Endometrial microvascular endothelial cells (primary cell): Measurements from ENCODE around the gene AKAP8L. TPM values are rescaled to one million over a fixed set of nuclear protein-coding genes. Genes with fewer than 3 reads are reported as not detected.
"Not testable (repeated sequence)": the region's sequence is repeated elsewhere in the genome, so short reads cannot be mapped to it uniquely, and the experiment has no call there.

Experiments used
- in situ Hi-C: cut with HindIII; loops from 2 replicates; pipeline ENCODE4 v1.10.0; 2017; ENCODE audit warnings: low sequenced_read_pairs, low pct_unique_long_range_greater_than_20kb; ENCODE audit errors: inconsistent ontology term
- total RNA-seq: library from RNA; depleted of rRNA; stranded (reverse); fragments of >200 nt; gene quantifications from one replicate; pipeline ENCODE4 v1.2.3, GENCODE V29; 2015; ENCODE audit errors: inconsistent ontology term

AKAP8L gene
- total RNA-seq, 1 donor from 2014 or later = 45.8 TPM

DNA sequence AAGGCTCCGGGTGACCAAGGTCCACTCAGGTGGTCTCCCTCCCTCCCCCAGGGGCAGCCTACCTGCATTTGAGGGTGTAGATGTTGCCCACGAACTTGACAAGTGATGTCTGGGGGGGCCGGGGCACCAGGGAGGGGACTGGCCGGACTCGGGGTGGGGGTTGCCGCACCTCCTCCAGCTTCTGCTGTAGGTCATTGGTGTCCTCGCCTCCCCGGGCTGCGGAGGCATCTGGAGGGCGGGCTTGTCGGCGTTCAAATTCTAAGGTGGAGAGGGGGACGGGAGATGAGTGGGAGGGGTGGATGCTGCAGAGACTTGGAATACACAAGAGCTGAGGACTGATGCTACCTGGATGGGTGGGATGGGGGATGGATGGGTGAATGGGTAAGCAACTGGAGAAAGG is 5.3 kb upstream of the AKAP8L start:
- in situ Hi-C loops = no loop called here

DNA sequence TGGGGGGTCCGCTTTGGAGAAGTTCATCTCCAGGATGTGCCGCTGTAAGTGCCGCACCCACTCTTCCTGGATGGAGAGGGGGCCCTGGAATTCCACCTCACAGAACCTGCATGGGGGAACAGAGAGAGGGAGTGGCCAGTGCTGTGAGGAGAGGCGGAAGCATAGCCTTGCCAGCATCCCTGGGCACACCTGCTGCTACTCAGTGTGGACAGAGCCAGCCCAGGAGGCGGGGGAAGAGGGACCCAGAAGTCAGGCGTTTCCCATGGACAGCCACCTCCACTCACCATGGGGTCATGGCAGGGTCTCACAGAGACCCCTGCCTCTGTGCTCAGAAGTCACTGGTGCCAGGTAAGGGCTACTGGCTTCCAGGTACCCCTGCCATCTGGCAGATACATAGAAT is 4.3 kb upstream of the AKAP8L start:
- in situ Hi-C loops = no loop called here

DNA sequence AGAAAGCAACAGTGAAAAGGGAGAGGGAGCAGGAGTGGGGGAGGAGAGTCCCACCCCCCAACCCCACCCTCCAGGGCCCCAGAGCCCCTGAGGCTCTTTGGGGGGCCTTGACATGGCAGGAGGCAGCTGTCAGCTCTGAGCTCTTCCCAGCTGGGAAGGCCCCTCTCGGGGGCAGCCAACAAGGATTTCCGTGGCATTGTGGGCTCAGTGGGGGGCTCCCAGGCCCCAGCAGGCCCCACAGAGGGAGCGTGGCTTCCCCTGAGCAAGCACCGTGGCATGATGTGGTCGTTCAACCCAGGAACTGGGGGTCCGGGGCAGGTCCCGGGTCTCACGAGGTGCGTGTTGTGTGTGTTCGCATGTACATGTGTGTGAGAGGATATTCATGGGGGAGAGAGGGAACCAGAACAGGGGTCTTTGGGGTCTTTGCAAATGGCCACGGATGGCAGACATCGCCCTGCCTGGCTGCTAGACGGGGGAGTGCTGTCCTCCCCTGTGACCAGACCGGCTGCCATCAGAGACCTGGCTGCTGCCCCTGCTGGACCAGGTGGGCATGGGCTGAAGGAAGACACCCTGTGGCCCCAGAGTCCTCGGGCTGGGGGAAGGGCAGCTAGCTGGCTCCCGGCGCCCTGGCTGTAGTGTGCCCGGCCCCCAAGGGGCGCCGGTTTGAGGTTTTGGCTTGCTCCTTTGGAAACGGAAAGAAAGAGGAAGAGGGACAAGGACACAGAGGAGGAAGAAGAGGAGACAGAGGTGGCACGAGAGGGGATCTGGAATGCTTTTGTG is 3.7 kb upstream of the AKAP8L start:
- in situ Hi-C loops = no loop called here

- in situ Hi-C loops = no loop called here
Measured at GRCh38 chr19:15421721-15422260, 3.0 kb upstream of the AKAP8L start.

GRCh38 chr19:15421136-15421695 is 2.4 kb upstream of the AKAP8L start:
- in situ Hi-C loops = no loop called here

- in situ Hi-C loops = no loop called here
Measured at GRCh38 chr19:15419413-15420025, 731 bp upstream of the AKAP8L start.

DNA sequence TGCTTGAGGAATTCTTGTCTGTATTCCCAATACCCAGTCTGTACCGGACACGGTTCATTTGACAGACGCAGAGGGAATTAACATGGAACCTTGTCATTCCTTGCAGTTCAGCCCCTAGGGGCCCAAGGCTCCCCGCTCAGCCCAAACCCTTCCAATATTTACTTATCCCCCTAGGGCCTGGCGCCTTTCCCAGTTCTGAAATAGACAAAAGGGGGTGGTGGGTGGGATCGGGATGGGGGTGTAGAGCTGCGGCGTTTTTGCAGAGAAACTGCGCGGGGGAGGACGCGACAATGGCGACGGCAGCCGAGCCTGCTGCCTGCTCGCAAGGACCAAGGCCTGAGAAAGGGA is 583 bp downstream of the AKAP8L start:
- in situ Hi-C loops = no loop called here

DNA sequence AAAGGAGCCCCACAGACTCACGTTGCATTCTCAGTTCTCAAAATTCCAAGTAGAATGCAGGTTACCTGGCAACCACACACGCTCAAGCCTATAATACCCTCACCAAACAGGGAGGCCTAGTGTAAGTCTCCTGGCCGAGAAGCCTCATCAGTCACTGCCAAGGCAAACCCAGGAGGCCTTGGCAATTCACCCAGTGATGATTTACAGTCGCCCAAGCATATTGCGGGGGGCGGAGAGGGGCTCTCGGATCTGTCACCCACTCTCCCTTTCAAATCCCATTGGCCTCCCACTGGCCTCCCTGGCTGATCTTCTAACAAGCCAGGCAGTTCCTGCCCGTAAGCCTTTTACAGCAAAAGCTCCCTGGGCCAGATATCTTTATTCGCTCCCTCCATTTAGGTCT is 1.1 kb downstream of the AKAP8L start:
- in situ Hi-C loops = no loop called here

- in situ Hi-C loops = no loop called here
Measured at GRCh38 chr19:15412832-15413231, 6.0 kb downstream of the AKAP8L start.

GRCh38 chr19:15411351-15411750 is 7.4 kb downstream of the AKAP8L start:
- in situ Hi-C loops = not testable (repeated sequence)

- in situ Hi-C loops = no loop called here
Measured at GRCh38 chr19:15404780-15405211, 14.0 kb downstream of the AKAP8L start.

DNA sequence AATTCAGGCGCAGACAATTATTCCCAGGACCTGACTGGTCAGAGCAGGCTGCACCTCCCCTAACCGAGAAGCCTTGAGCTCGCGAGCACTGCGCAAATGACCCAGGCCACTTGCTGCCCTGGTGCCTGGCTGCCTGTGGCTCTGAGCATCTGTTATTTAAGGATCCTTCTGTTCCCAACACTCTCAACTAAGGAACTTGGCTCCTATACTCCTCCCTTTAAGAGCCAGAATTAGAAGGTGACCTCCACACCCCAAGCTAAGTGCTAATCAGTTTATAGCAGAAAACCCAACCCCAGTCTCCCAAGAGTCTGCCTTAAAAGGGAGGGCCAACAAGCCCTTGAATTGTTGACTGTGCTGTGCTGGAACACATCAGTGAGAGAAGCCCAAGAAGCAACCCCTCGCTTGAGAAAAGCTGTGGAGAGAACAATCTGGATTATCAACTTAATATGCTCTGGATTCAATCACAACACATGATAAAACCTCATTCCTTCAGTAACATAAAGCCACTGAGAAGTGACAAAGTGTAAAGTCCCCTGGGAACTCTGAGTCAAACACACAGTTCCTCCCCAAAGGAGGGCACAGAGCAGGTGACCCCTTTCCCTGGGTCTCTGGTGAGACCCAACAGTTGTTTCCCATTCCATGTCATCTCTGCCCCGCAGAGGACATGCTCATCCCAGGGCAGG is 14.6 kb downstream of the AKAP8L start:
- in situ Hi-C loops = no loop called here

DNA sequence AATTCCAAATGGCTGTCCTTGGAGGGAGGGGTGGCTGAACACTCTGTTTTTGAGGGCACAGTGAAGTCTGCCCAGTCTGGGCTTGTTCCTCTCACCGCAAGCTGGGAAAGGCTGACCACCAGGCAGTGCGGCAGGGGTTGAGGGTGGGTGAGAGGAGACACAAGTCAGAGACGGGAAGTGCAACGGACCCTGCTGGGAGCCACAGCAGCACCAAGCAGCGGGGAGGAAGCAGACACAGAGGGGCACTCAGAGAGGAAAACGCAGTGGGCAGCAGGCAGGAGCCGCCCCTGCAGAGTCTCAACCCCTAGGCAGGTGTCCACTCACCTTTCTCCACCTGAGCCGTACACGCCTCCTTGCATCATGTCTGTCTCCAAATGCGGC is 15.6 kb downstream of the AKAP8L start:
- in situ Hi-C loops = no loop called here

- in situ Hi-C loops = no loop called here
Measured at GRCh38 chr19:15402411-15403150, 16.2 kb downstream of the AKAP8L start.

DNA sequence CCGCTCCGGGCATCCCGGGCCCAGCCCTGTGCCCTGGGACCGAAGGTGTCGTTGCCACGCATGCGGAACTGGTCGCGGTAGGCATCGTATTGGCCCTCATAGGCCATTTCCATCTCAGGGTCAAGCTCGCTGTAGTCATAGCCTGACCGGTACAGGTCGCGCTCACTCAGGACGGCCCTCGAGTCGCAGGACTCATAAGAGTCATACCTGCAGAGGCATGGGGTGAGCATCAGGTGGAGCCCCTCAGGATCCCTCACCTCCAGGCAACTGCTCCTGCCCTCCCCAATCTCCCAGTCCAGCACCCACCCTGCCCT is 17.4 kb downstream of the AKAP8L start:
- in situ Hi-C loops = no loop called here

DNA sequence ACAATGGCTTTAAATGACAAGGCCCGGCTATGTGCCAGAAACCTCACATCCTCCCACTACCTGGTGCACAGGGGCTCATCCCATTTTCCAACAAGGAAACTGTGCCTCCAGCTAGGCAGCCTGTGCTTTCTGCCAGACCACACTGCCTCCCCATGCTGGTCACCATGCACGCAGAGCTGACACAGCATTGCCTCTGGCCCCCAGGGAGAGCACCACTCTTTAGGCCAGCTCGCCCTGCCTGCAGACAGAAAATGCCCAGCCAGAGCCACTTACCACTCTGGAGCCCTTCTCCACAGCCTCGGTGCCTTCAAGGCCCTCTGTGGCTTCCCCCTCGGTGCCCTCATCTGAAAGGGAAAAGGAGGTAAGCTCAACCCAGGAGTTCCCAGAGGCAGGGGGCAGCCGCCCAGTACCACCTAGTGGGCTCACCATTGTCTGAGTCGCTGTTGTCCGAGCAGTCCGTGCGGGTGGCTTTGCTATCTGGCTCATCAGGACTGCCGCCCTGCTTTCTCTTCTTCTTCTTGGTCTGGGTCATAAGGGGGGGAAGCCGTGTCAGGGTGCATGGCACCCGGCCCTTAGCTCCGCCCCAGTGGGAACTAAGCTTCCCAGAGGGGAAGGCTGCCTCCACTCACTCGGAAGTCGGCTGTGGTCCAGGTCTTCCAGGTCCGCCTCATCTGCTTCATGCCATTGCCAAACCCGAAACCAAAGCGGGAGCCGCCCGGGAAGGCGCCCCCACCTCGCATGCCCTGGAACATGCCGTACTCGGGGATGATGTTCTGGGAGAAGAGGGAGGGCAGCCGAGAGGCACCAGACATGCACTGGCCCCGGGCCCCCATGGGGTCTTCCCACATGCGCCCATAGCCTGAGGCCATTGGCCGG is 18.0 kb downstream of the AKAP8L start:
- in situ Hi-C loops = no loop called here

DNA sequence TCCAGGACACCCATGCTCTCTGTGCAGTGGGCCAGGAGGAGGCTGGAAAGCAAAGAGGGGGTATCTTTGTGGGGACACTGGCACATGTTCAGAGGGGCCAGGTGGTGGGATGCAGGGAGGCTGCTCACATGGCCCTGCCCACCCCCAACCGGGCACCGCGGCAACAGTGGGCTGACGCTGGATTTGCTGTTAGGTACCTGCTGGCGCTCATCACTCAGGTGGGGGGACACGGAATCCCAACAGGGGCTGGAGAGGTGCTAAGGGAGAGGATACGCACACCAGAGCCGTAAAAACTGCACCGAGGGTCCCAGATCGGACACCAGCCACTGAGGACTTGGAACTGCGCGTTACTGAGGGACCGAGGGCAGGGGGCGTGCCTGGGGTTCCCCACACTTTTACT is 19.2 kb downstream of the AKAP8L start:
- in situ Hi-C loops = no loop called here

DNA sequence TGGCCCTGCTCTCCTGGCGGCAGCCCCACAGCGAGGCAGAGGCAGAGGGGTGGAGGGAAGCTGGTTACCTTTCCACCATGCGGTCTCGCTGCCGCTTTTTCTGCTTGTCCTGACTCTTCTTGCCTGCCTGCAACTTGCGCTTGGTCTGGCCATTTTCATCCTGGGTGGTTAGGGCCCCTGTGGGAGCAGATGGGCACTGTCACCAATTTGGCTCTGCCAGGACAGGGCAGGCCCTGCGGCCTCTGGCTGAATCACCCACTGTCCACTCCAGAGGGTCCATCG is 19.6 kb downstream of the AKAP8L start:
- in situ Hi-C loops = no loop called here
